Activated T-helper 1 cell treated with anti-CD3 and anti-CD28 coated beads, Interleukin-2, amount 50 U/mL, for 16 hours (primary cell): Measurements from ENCODE around the gene RASSF6.
"Not testable (repeated sequence)": the region's sequence is repeated elsewhere in the genome, so short reads cannot be mapped to it uniquely, and the experiment has no call there.

Source experiments
- DNase-seq, 2 donors: peaks; one replicate each; pipeline ENCODE4 v3.0.0-alpha.2; 2020; ENCODE audit warnings: low read depth in 1 of 2, low spot score in 1 of 2

Gene RASSF6

GRCh38 chr4:73583666-73584065 lies 36.6 kb downstream of the RASSF6 start:
- DNase-seq: no peak

GRCh38 chr4:73577371-73577770 lies 42.9 kb downstream of the RASSF6 start:
- no peak for DNase-seq

GRCh38 chr4:73576381-73576780 lies 43.9 kb downstream of the RASSF6 start:
- DNase-seq: no peak

GRCh38 chr4:73575660-73576059 lies 44.6 kb downstream of the RASSF6 start:
- DNase-seq: no peak

- DNase-seq: no peak
These were observed 46.3 kb downstream of the RASSF6 start for GRCh38 chr4:73573794-73574528.

GRCh38 chr4:73550865-73551264 lies 69.4 kb downstream of the RASSF6 start:
- DNase-seq: not testable (repeated sequence)

- DNase-seq: no peak
These were observed 75.6 kb downstream of the RASSF6 start for GRCh38 chr4:73544620-73545019.

GRCh38 chr4:73541251-73541650 lies 79.0 kb downstream of the RASSF6 start:
- no peak for DNase-seq

GRCh38 chr4:73540826-73541225 lies 79.4 kb downstream of the RASSF6 start:
- no peak for DNase-seq

- no peak for DNase-seq
These were observed 80.8 kb downstream of the RASSF6 start for GRCh38 chr4:73539386-73539785.

GRCh38 chr4:73538162-73538561 lies 82.1 kb downstream of the RASSF6 start:
- DNase-seq: no peak

GRCh38 chr4:73533515-73534422 lies 86.5 kb downstream of the RASSF6 start:
- no peak for DNase-seq

- no peak for DNase-seq
These were observed 92.1 kb downstream of the RASSF6 start for GRCh38 chr4:73528171-73528570.

- DNase-seq: no peak
These were observed 93.0 kb downstream of the RASSF6 start for GRCh38 chr4:73527196-73527595.

- no peak for DNase-seq
These were observed 94.6 kb downstream of the RASSF6 start for GRCh38 chr4:73525611-73526010.

GRCh38 chr4:73523126-73523525 lies 97.1 kb downstream of the RASSF6 start:
- no peak for DNase-seq
